DND-41 (cell line): Measurements from ENCODE around the gene MRPS27.

Source experiments
- CTCF ChIP-seq: IDR thresholded peaks from 2 replicates; pipeline ENCODE4 v1.5.1; 2012; ENCODE audit warnings: borderline replicate concordance, low read length, moderate library complexity, mild to moderate bottlenecking; ENCODE audit not compliant: poor library complexity, severe bottlenecking; ENCODE audit errors: extremely low read depth
- EZH2 ChIP-seq: IDR thresholded peaks from 3 replicates; pipeline ENCODE4 v1.6.1; 2012; ENCODE audit warnings: borderline replicate concordance, low read depth, mild to moderate bottlenecking, moderate library complexity, low read length, inconsistent platforms; ENCODE audit not compliant: severe bottlenecking

GRCh38 chr5:72272398-72272797 lies 47.6 kb downstream of the MRPS27 start:
- no peak for TF ChIP-seq CTCF
- TF ChIP-seq EZH2, result no peak
